ENCODE data around the gene IMMT.
A peak's percentile ranks its signal among the peaks of the same experiment; 100 is the strongest.

DNA sequence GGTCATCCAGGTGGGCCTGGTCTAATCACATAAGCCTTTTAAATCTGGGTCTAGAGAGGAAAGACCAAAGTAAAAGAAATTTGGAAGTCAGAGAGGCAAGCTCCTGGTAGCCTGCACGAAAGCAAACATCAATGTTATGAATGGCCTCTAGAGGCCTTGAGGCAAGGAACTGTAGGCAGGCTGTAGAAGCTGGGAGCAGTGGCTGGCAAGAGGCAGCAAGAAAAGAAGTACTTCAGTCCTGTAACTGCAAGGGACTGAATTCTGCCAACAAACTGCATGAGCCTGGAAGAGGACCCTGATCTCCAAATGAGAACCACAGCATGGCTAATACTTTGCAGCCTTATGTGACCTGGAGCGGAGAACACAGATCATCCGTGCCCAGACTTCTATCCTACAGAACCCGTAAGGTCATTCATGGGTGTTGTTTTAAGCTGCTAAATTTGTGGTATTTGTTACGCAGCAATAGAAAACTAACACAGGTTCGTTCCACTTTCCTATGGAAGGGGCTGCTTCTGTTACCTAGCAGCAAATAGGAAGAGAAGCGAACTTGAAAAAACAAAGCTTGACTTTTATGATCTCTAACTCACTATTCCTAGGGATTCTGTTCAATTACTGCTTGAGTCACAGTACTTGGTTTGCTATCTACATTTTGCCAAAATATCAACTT lies 1.2 kb downstream of the IMMT start:
- TF ChIP-seq, protein P1, sequence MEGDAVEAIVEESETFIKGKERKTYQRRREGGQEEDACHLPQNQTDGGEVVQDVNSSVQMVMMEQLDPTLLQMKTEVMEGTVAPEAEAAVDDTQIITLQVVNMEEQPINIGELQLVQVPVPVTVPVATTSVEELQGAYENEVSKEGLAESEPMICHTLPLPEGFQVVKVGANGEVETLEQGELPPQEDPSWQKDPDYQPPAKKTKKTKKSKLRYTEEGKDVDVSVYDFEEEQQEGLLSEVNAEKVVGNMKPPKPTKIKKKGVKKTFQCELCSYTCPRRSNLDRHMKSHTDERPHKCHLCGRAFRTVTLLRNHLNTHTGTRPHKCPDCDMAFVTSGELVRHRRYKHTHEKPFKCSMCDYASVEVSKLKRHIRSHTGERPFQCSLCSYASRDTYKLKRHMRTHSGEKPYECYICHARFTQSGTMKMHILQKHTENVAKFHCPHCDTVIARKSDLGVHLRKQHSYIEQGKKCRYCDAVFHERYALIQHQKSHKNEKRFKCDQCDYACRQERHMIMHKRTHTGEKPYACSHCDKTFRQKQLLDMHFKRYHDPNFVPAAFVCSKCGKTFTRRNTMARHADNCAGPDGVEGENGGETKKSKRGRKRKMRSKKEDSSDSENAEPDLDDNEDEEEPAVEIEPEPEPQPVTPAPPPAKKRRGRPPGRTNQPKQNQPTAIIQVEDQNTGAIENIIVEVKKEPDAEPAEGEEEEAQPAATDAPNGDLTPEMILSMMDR (conservative IDR thresholded peaks at IDR 0.05; ENCODE audit: low read depth, low read length): 0 out of 2 replicates have a peak, but pooled peaks have one; percentile 19
- no peak for TF ChIP-seq EZH2phosphoT487 (IDR thresholded peaks at IDR 0.05; ENCODE audit: borderline replicate concordance, low read length)

Data from PC-3 (cell line).